K562 (cell line): ENCODE data around the gene ZNF432. TPM values are rescaled to one million over a fixed set of nuclear protein-coding genes. Genes with fewer than 3 reads are reported as not detected.

Experiments
- BRD9 ChIP-seq: fragments of 450-650 bp; IDR thresholded peaks from 2 replicates; pipeline ENCODE4 v1.6.1; 2018; ENCODE audit warnings: low read depth; ENCODE audit not compliant: partially characterized antibody
- KDM4B ChIP-seq, 2 experiments: fragments of 450-650 bp in 1 of 2; sonication (generic) in 1 of 2; IDR thresholded peaks; 2 replicates each; pipeline ENCODE4 v1.6.1; 2016 to 2017; ENCODE audit warnings: borderline replicate concordance in 2 of 2, antibody characterized with exemption in 1 of 2, low read depth in 1 of 2, mild to moderate bottlenecking in 1 of 2
- KLF6 ChIP-seq: fragments of 250-450 bp; sonication (Bioruptor Pico); IDR thresholded peaks from 2 replicates; pipeline ENCODE4 v1.4.0; 2020; ENCODE audit warnings: mild to moderate bottlenecking, moderate library complexity, borderline replicate concordance
- SREBF1 ChIP-seq: fragments of 150-350 bp; IDR thresholded peaks from 2 replicates; pipeline ENCODE4 v1.6.1; 2014; ENCODE audit warnings: antibody characterized with exemption, low read depth, low read length, borderline replicate concordance
- TEAD4 ChIP-seq, 2 experiments: sonication (generic) in 1 of 2; formaldehyde crosslinking in 1 of 2; IDR thresholded peaks; 2 replicates each; pipeline versions ENCODE4 v1.6.1 to v1.8.0; 2012 to 2022; ENCODE audit warnings: borderline replicate concordance in 1 of 2, inconsistent platforms in 1 of 2, low read length in 1 of 2, mild to moderate bottlenecking in 1 of 2, missing genetic modification reagents in 1 of 2
- polyA plus RNA-seq, 8 experiments: library from polyadenylated mRNA; depleted of rRNA in 4 of 8; stranded (reverse) in 5 of 8; unstranded in 3 of 8; fragments of >200 nt; fragmentation: Nextera tagmentation in 2 of 8; fragmentation: Illumina TruSeq in 1 of 8; extraction: Ambion mirVana in 2 of 8; extraction: Trizol in 1 of 8; gene quantifications; 2 replicates each; pipeline versions ENCODE4 v1.2.1 to v1.2.3, GENCODE V29; 2011 to 2014; ENCODE audit warnings: inconsistent platforms in 1 of 8, missing spikeins in 1 of 8
- total RNA-seq, 7 experiments: library from RNA; depleted of rRNA in 6 of 7; stranded (reverse); fragments of >200 nt in 6 of 7; fragmentation: Illumina TruSeq in 2 of 7; extraction: Trizol in 2 of 7; gene quantifications; 2 replicates each; pipeline versions ENCODE4 v1.2.1 to v1.2.3, GENCODE V29; 2011 to 2021; ENCODE audit warnings: low replicate concordance in 1 of 7
- TF ChIP-seq, protein P1 (sequence below): IDR thresholded peaks from 2 replicates; pipeline ENCODE4 v1.6.1; 2016; ENCODE audit warnings: missing genetic modification characterization, missing compliant biosample characterization
- TF ChIP-seq, protein P2 (sequence below), 2 experiments: fragments of 450-650 bp in 1 of 2; sonication (generic) in 1 of 2; formaldehyde crosslinking in 1 of 2; IDR thresholded peaks in 1 of 2; conservative IDR thresholded peaks in 1 of 2; 2 replicates each; pipeline versions ENCODE4 v1.6.1 to v1.8.1; 2016 to 2023; ENCODE audit warnings: mild to moderate bottlenecking in 2 of 2, moderate library complexity in 2 of 2, inconsistent platforms in 1 of 2, missing genetic modification reagents in 1 of 2
- TF ChIP-seq, protein P3 (sequence below): fragments of 250-450 bp; sonication (Bioruptor Pico); IDR thresholded peaks from 2 replicates; pipeline ENCODE4 v1.4.0; 2020; ENCODE audit warnings: mild to moderate bottlenecking

ZNF432 gene
- total and polyA plus RNA-seq, 9 of the 15 experiments (the other 6 are each of a cell fraction or from before 2014, with no cell fraction given), result 2.6 to 6.8 (median 4.0) TPM

DNA sequence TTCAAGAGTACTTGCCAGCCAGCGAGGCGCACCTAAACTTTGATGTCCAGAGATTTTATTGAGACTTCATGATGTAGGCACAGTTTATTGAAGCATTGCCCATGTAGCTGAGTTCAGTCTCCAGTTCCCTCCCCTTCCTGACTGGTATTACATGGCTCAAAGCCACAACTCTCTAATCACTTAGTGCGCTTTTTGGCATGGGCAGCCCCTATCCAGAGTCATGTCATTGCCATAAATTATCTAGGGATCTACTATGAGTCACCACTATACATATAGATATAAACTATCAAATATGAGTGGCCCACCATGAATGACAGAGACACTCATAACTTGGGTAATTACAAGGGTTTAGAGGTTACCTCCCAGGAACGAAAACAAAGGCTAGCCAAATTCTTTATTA lies 28.1 kb downstream of the ZNF432 start (continued):
- TF ChIP-seq, protein P1, sequence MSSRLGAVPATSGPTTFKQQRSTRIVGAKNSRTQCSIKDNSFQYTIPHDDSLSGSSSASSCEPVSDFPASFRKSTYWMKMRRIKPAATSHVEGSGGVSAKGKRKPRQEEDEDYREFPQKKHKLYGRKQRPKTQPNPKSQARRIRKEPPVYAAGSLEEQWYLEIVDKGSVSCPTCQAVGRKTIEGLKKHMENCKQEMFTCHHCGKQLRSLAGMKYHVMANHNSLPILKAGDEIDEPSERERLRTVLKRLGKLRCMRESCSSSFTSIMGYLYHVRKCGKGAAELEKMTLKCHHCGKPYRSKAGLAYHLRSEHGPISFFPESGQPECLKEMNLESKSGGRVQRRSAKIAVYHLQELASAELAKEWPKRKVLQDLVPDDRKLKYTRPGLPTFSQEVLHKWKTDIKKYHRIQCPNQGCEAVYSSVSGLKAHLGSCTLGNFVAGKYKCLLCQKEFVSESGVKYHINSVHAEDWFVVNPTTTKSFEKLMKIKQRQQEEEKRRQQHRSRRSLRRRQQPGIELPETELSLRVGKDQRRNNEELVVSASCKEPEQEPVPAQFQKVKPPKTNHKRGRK, result no peak
- TF ChIP-seq, protein P2, sequence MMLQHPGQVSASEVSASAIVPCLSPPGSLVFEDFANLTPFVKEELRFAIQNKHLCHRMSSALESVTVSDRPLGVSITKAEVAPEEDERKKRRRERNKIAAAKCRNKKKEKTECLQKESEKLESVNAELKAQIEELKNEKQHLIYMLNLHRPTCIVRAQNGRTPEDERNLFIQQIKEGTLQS (IDR thresholded peaks at IDR 0.05), result no peak
- TF ChIP-seq, protein P2 (CRISPR knock-in tag; conservative IDR thresholded peaks at IDR 0.05), result no peak
- TF ChIP-seq TEAD4 (IDR thresholded peaks at IDR 0.05; ENCODE audit: low read length), result no peak
- TF ChIP-seq TEAD4 (CRISPR knock-in tag; IDR thresholded peaks at IDR 0.05; ENCODE audit: borderline replicate concordance), result no peak
- TF ChIP-seq BRD9, result no peak
- TF ChIP-seq SREBF1, result no peak
- no peak for TF ChIP-seq KDM4B (IDR thresholded peaks at IDR 0.05; ENCODE audit: borderline replicate concordance in 2 of 2, low read depth in 1 of 2)
- no peak for TF ChIP-seq KLF6 (CRISPR knock-in tag)
- TF ChIP-seq, protein P3, sequence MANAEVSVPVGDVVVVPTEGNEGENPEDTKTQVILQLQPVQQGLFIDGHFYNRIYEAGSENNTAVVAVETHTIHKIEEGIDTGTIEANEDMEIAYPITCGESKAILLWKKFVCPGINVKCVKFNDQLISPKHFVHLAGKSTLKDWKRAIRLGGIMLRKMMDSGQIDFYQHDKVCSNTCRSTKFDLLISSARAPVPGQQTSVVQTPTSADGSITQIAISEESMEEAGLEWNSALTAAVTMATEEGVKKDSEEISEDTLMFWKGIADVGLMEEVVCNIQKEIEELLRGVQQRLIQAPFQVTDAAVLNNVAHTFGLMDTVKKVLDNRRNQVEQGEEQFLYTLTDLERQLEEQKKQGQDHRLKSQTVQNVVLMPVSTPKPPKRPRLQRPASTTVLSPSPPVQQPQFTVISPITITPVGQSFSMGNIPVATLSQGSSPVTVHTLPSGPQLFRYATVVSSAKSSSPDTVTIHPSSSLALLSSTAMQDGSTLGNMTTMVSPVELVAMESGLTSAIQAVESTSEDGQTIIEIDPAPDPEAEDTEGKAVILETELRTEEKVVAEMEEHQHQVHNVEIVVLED (CRISPR knock-in tag), result no peak
